ENCODE measurements around the gene MPV17L. TPM values are rescaled to one million over a fixed set of nuclear protein-coding genes. Genes with fewer than 3 reads are reported as not detected.

The MPV17L gene
- total RNA-seq, 6 experiments from 2014 or later = not detected

DNA sequence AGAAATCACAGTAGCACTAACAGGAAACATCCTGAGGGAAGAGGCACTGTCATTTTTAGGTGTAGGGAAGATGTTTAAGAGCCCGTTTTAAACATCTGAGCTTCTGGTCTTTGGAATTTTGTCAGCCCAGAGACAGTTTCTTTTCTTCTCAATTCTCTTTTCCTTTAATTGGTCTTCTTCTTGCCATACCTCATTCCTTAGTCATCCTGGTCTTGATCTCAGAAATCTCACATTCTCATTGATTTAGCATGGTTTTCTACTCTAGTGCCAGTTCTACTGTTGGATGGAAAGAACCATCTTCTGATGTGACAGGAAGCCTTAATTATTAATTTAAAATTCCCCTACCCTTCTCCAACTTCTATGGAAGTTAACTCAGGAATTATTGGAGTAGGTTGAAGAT, 64.2 kb downstream of the MPV17L start:
- Mint-ChIP-seq H3K36me3 (ENCODE audit: low read depth) (no peaks in the 10 kb centered on the region), H3K27ac (no peak overlapping the region; the same call in 1 of the 2 replicates), H3K4me1 (ENCODE audit: low read depth) (peaks cover 23% of the 10 kb centered on the region), H3K27me3 (ENCODE audit: insufficient read depth) (peaks cover 3% of the 10 kb centered on the region; the same call in 1 of the 2 replicates), H3K4me3 (no peak overlapping the region), H3K9me3 (no peaks in the 10 kb centered on the region)
- DNase-seq = no peak
- TF ChIP-seq, protein P1, sequence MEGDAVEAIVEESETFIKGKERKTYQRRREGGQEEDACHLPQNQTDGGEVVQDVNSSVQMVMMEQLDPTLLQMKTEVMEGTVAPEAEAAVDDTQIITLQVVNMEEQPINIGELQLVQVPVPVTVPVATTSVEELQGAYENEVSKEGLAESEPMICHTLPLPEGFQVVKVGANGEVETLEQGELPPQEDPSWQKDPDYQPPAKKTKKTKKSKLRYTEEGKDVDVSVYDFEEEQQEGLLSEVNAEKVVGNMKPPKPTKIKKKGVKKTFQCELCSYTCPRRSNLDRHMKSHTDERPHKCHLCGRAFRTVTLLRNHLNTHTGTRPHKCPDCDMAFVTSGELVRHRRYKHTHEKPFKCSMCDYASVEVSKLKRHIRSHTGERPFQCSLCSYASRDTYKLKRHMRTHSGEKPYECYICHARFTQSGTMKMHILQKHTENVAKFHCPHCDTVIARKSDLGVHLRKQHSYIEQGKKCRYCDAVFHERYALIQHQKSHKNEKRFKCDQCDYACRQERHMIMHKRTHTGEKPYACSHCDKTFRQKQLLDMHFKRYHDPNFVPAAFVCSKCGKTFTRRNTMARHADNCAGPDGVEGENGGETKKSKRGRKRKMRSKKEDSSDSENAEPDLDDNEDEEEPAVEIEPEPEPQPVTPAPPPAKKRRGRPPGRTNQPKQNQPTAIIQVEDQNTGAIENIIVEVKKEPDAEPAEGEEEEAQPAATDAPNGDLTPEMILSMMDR (IDR thresholded peaks at IDR 0.05) = no peak

DNA sequence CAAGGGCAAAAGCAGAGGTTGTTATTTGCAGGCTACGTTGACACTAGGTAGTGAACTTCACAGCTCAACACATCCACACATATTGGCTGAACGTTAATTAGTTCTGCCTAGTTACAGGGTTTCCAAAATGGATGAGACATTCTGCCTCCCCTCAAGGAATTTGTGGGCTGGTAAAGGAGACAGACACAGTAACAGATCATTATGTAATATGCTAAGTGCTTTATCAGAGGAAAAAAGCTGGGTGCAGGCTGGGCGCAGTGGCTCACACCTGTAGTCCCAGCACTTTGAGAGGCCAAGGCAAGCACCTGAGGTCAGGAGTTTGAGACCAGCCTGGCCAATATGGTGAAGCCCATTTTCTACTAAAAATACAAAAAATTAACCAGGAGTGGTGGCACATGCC, 65.0 kb downstream of the MPV17L start:
- H3K4me3 Mint-ChIP-seq = no peak overlapping the region
- peaks cover 3% of the 10 kb centered on the region; the same call in 1 of the 2 replicates for H3K27me3 Mint-ChIP-seq (ENCODE audit: insufficient read depth)
- TF ChIP-seq, protein P1 (IDR thresholded peaks at IDR 0.05) = no peak
- DNase-seq = no peak
- no peaks in the 10 kb centered on the region for H3K36me3 Mint-ChIP-seq (ENCODE audit: low read depth)
- H3K9me3 Mint-ChIP-seq = no peaks in the 10 kb centered on the region
- no peak overlapping the region for H3K27ac Mint-ChIP-seq
- H3K4me1 Mint-ChIP-seq (ENCODE audit: low read depth) = peaks cover 23% of the 10 kb centered on the region

DNA sequence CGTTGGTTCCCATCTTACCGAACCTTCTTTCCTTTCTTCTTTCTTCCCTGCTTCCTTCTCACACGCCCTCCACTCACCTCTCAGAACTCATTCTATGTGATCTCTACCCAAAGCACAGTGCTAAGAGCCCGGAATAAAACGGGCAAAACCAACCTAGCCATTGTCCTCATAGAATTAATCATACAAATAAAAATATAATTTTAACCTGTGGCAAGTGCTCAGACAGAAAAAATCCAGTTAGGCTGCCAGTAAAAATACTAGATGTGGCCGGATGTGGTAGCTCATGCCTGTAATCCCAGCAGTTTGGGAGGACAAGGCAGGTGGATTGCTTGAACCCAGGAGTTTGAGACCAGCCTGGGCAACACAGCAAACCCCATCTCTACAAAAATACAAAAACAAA, 65.8 kb downstream of the MPV17L start:
- H3K27ac Mint-ChIP-seq = no peak overlapping the region
- TF ChIP-seq, protein P1 (IDR thresholded peaks at IDR 0.05) = no peak
- peaks cover 23% of the 10 kb centered on the region for H3K4me1 Mint-ChIP-seq (ENCODE audit: low read depth)
- H3K27me3 Mint-ChIP-seq (ENCODE audit: insufficient read depth) = peaks cover 3% of the 10 kb centered on the region; the same call in 1 of the 2 replicates
- H3K4me3 Mint-ChIP-seq = no peak overlapping the region
- H3K36me3 Mint-ChIP-seq (ENCODE audit: low read depth) = no peaks in the 10 kb centered on the region
- no peaks in the 10 kb centered on the region for H3K9me3 Mint-ChIP-seq
- no peak for DNase-seq

Other genes with a start within 250 kb of the MPV17L start
- gene NPIPA5, start 17.5 kb upstream of the MPV17L start, total RNA-seq (2021; fragmentation: NEBNext Ultra II Directional; extraction: Animal tissue kit (Norgen Biotek cat#: 25700)) = under 1 TPM in 5 of 6 experiments, not detected in 1; 0.21 to 0.66 (median 0.28) TPM
- 10 to 100 TPM; 24.3 to 35.1 (median 29.9) TPM for gene BMERB1, start 38.8 kb downstream of the MPV17L start, total RNA-seq (2021; fragmentation: NEBNext Ultra II Directional; extraction: Animal tissue kit (Norgen Biotek cat#: 25700))
- 10 to 100 TPM; 34.9 to 39.4 (median 38.5) TPM for gene MARF1, start 247.4 kb downstream of the MPV17L start, total RNA-seq (2021; fragmentation: NEBNext Ultra II Directional; extraction: Animal tissue kit (Norgen Biotek cat#: 25700))